PC-9 (cell line): ENCODE results near the gene LGALS9B.
"Not testable (repeated sequence)": the region's sequence is repeated elsewhere in the genome, so short reads cannot be mapped to it uniquely, and the experiment has no call there.

Source experiments
- EZH2 ChIP-seq: fragments of 200-600 bp; sonication (generic); IDR thresholded peaks from 2 replicates; pipeline ENCODE4 v1.8.0; 2017; ENCODE audit warnings: antibody characterized with exemption, low read depth
- TF ChIP-seq, protein P1 (sequence below): fragments of 200-600 bp; sonication (generic); conservative IDR thresholded peaks from 2 replicates; pipeline ENCODE4 v1.6.1; 2017; ENCODE audit warnings: mixed run types, antibody characterized with exemption, mild to moderate bottlenecking, moderate library complexity

DNA sequence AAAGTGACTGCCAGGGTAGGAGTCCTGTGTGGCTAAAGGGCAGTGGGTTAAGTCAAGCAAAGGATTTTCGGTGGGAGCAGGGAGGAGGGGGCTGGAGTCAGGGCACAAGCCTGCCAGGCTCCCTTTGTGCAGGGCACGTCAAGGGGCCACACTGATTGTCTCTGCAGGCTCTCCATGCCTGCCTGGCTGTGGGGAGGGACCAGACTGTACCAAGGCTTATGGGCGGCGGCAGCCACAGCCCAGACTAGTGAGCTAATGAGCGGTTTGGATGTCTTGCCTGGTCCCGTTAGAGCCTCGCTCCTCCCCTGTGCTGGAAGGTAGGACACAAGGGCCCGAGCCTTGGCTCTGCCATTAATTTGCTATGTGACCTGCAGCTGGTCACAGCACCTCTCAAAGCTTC is 25.6 kb upstream of the LGALS9B start:
- TF ChIP-seq, protein P1, sequence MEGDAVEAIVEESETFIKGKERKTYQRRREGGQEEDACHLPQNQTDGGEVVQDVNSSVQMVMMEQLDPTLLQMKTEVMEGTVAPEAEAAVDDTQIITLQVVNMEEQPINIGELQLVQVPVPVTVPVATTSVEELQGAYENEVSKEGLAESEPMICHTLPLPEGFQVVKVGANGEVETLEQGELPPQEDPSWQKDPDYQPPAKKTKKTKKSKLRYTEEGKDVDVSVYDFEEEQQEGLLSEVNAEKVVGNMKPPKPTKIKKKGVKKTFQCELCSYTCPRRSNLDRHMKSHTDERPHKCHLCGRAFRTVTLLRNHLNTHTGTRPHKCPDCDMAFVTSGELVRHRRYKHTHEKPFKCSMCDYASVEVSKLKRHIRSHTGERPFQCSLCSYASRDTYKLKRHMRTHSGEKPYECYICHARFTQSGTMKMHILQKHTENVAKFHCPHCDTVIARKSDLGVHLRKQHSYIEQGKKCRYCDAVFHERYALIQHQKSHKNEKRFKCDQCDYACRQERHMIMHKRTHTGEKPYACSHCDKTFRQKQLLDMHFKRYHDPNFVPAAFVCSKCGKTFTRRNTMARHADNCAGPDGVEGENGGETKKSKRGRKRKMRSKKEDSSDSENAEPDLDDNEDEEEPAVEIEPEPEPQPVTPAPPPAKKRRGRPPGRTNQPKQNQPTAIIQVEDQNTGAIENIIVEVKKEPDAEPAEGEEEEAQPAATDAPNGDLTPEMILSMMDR = not testable (repeated sequence)
- not testable (repeated sequence) for TF ChIP-seq EZH2
